Small intestine (tissue), 7 donors: ENCODE results near the gene SLC25A1. TPM values are rescaled to one million over a fixed set of nuclear protein-coding genes. Genes with fewer than 3 reads are reported as not detected.

Source experiments
- DNase-seq, 2 donors: peaks; one replicate each; pipeline versions ENCODE4 v3.0.0 to v3.0.0-alpha.2; 2013
- FAIRE-seq: peaks from 2 replicates; lab custom pipeline; 2012; peaks lifted over from hg19 to GRCh38; lab: Jason Lieb, UNC
- H3K27ac ChIP-seq, 3 donors: one replicate each; pipeline ENCODE4 v1.5.1; 2013; ENCODE audit warnings: low read length in 2 of 3, mild to moderate bottlenecking in 2 of 3, control low read depth in 1 of 3, inconsistent platforms in 1 of 3, low read depth in 1 of 3, moderate library complexity in 1 of 3
- H3K27me3 ChIP-seq, 3 donors: one replicate each; pipeline ENCODE4 v1.6.1; 2013; ENCODE audit warnings: low read length in 3 of 3, inconsistent platforms in 1 of 3; ENCODE audit not compliant: control insufficient read depth in 3 of 3, insufficient read depth in 3 of 3
- H3K36me3 ChIP-seq, 3 donors: one replicate each; pipeline ENCODE4 v1.6.1; 2013; ENCODE audit warnings: low read length in 3 of 3, inconsistent platforms in 1 of 3, low read depth in 1 of 3, mild to moderate bottlenecking in 1 of 3, moderate library complexity in 1 of 3; ENCODE audit not compliant: control insufficient read depth in 3 of 3, insufficient read depth in 2 of 3
- H3K4me1 ChIP-seq, 3 donors: one replicate each; pipeline ENCODE4 v1.6.1; 2013; ENCODE audit warnings: low read length in 2 of 3, inconsistent platforms in 1 of 3, low read depth in 1 of 3, mild to moderate bottlenecking in 1 of 3, moderate library complexity in 1 of 3; ENCODE audit not compliant: control insufficient read depth in 3 of 3, insufficient read depth in 2 of 3
- H3K4me3 ChIP-seq, 3 donors: one replicate each; pipeline ENCODE4 v1.5.1; 2013; ENCODE audit warnings: low read length in 3 of 3, control low read depth in 1 of 3, inconsistent platforms in 1 of 3, low read depth in 1 of 3, mild to moderate bottlenecking in 1 of 3, moderate library complexity in 1 of 3
- H3K9me3 ChIP-seq, 2 donors: one replicate each; pipeline ENCODE4 v1.6.1; 2013; ENCODE audit warnings: low read depth in 1 of 2, low read length in 1 of 2; ENCODE audit not compliant: control insufficient read depth in 2 of 2, insufficient read depth in 1 of 2
- WGBS, 3 donors: extraction: QIAGEN DNeasy Blood & Tissue Kit; methylation state at CpG; one replicate each; pipeline ENCODE4 v1.1.7; 2013; 5-methylcytosine and 5-hydroxymethylcytosine counted together
- polyA plus RNA-seq, 4 donors: library from polyadenylated mRNA; stranded (reverse) in 3 of 4; unstranded in 1 of 4; fragments of 200-250 nt in 3 of 4; fragments of 120-200 nt in 1 of 4; gene quantifications; one replicate each; pipeline versions ENCODE4 v1.2.1 to v1.2.3, GENCODE V29; 2013
- donor health status: healthy with polysubstance abuse.
- donor health status: control.
- donor health status: control.
- donor health status: Bipolar disorder and iron deficiency.
- donor health status: healthy.

The SLC25A1 gene
- polyA plus RNA-seq, 4 donors, result 116 to 227 (median 167) TPM

GRCh38 chr22:19130959-19131684 is 47.4 kb downstream of the SLC25A1 start, which contains the start of gene TSSK2:
Gene TSSK2 (plus strand): TSS chr22:19131308. CDS start chr22:19131400, 92 bp downstream.
- Histone ChIP-seq H3K9me3 (no peaks in the 10 kb centered on the region), H3K27me3 (no peaks in the 10 kb centered on the region), H3K36me3 (peaks cover 6 to 50% (median 9%) of the 10 kb centered on the region in 3 donors), H3K27ac (no peak within 1 kb of the TSS), H3K4me1 (no peaks in the 10 kb centered on the region), H3K4me3 (no peak within 1 kb of the TSS)
- WGBS, 3 donors, result 89 to 93% (median 92%) methylated on average over 27 of the region's 27 CpGs
- no peak for FAIRE-seq
- DNase-seq, result no peak

GRCh38 chr22:19129871-19130270 is 48.7 kb downstream of the SLC25A1 start:
- Histone ChIP-seq H3K36me3 (peaks cover 5 to 40% (median 6%) of the 10 kb centered on the region in 3 donors), H3K27me3 (no peaks in the 10 kb centered on the region), H3K9me3 (no peaks in the 10 kb centered on the region), H3K27ac (no peak overlapping the region), H3K4me1 (no peaks in the 10 kb centered on the region), H3K4me3 (no peak overlapping the region)
- DNase-seq, result no peak
- WGBS, 3 donors, result 66 to 81% (median 78%) methylated on average over 8 of the region's 8 CpGs
- FAIRE-seq, result no peak

- no peaks in the 10 kb centered on the region for H3K27me3 ChIP-seq
- 90 to 94% (median 93%) methylated on average over 7 of the region's 7 CpGs for WGBS, 3 donors
- peaks cover 3 to 33% (median 5%) of the 10 kb centered on the region in 3 donors for H3K36me3 ChIP-seq
- H3K4me1 ChIP-seq, result peaks cover 0 to 5% (median 0%) of the 10 kb centered on the region in 3 donors
- no peak overlapping the region for H3K27ac ChIP-seq
- DNase-seq (no peak), FAIRE-seq (no peak)
- H3K9me3 ChIP-seq, result no peaks in the 10 kb centered on the region
- no peak overlapping the region for H3K4me3 ChIP-seq
Observed at GRCh38 chr22:19128946-19129727, 49.4 kb downstream of the SLC25A1 start.

GRCh38 chr22:19128009-19128401 is 50.5 kb downstream of the SLC25A1 start:
- Histone ChIP-seq H3K27ac (no peak overlapping the region), H3K4me3 (no peak overlapping the region), H3K4me1 (peaks cover 0 to 12% (median 0%) of the 10 kb centered on the region in 3 donors), H3K9me3 (no peaks in the 10 kb centered on the region), H3K27me3 (no peaks in the 10 kb centered on the region), H3K36me3 (peaks cover 0 to 21% (median 0%) of the 10 kb centered on the region in 3 donors)
- FAIRE-seq (no peak), DNase-seq (no peak)
- 87 to 94% (median 91%) methylated on average over 7 of the region's 7 CpGs for WGBS, 3 donors

- DNase-seq, result peak in 1 of 2 donors; percentile 21
- H3K4me3 ChIP-seq, result no peak overlapping the region
- peaks cover 0 to 14% (median 0%) of the 10 kb centered on the region in 3 donors for H3K4me1 ChIP-seq
- no peak for FAIRE-seq
- H3K27ac ChIP-seq, result no peak overlapping the region
- no peaks in the 10 kb centered on the region for H3K9me3 ChIP-seq
- H3K27me3 ChIP-seq, result no peaks in the 10 kb centered on the region
- WGBS, 3 donors, result 54 to 82% (median 75%) methylated on average over 16 of the region's 16 CpGs
- H3K36me3 ChIP-seq, result peaks cover 0 to 16% (median 0%) of the 10 kb centered on the region in 3 donors
Observed at GRCh38 chr22:19127329-19128008, 51.1 kb downstream of the SLC25A1 start.

- Histone ChIP-seq H3K4me3 (no peak overlapping the region), H3K36me3 (peaks cover 0 to 7% (median 0%) of the 10 kb centered on the region in 3 donors), H3K4me1 (peaks cover 0 to 14% (median 0%) of the 10 kb centered on the region in 3 donors), H3K9me3 (no peaks in the 10 kb centered on the region), H3K27ac (no peak overlapping the region), H3K27me3 (no peaks in the 10 kb centered on the region)
- WGBS, 3 donors, result 77 to 85% (median 83%) methylated on average over 19 of the region's 19 CpGs
- peak in 1 of 2 donors; percentile 52 for DNase-seq
- FAIRE-seq, result no peak
Observed at GRCh38 chr22:19126309-19127273, 51.9 kb downstream of the SLC25A1 start.
